GM19351 (cell line): ENCODE data around the gene PRDM12.

Experiments used
- ATAC-seq: cut with Tn5 transposase; IDR thresholded peaks from one replicate; pipeline ENCODE4 v1.9.1; 2021; ENCODE audit warnings: mild to moderate bottlenecking, moderate library complexity; ENCODE audit not compliant: unreplicated experiment

Gene PRDM12

DNA sequence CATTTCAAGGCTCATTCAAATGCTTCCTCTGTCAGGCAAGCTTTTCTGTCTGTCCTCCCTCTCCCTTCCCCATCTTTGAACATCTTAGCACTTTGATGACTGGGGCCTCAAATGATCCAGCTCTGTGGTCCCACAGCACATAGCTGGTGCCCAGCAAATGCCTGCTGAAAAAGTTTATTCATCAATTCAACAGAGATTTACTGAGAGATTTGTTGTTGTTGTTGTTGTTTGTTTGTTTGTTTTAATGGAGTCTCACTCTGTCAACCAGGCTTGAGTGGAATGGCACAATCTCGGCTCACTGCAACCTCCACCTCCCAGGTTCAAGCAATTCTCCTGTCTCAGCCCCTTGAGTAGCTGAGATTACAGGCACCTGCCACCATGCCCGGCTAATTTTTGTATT lies 23.2 kb downstream of the PRDM12 start:
- no peak for ATAC-seq

DNA sequence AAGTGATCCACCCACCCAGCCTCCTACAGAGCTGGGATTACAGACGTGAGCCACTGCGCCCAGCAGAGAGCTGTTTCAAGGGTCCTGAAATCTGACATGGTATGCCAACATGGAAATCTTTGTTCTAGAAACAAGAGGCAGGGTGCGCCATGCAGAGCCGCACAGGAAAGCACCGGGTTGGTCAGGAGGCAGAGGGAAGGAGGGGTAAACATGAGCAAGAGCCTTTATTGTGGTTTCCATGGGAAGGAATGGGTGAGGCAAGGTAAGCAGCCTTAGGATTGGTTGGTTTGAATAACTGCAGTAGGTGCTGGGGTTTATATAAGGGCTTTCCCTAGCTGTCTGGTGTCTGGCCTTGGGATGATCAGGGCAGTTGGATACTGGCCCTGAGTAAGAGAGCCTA lies 23.7 kb downstream of the PRDM12 start:
- no peak for ATAC-seq

DNA sequence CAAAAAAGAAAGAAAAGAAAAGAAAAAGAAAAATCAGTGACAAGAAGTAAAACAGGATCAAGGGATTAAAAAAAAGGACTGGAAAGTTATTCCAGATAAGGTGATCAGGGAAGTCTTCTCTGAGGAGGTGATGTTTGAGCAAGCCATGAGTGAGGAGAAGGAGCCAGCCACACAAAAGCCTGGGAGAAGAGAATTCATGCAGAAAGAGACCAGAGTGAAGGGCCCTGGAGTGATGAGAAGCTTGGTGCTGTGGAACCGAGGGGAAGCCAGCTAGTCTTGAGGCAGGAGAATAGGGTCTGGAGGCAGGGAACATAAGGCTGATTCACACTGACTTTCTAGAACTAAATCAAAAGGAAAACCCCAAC lies 25.2 kb downstream of the PRDM12 start:
- ATAC-seq = no peak

DNA sequence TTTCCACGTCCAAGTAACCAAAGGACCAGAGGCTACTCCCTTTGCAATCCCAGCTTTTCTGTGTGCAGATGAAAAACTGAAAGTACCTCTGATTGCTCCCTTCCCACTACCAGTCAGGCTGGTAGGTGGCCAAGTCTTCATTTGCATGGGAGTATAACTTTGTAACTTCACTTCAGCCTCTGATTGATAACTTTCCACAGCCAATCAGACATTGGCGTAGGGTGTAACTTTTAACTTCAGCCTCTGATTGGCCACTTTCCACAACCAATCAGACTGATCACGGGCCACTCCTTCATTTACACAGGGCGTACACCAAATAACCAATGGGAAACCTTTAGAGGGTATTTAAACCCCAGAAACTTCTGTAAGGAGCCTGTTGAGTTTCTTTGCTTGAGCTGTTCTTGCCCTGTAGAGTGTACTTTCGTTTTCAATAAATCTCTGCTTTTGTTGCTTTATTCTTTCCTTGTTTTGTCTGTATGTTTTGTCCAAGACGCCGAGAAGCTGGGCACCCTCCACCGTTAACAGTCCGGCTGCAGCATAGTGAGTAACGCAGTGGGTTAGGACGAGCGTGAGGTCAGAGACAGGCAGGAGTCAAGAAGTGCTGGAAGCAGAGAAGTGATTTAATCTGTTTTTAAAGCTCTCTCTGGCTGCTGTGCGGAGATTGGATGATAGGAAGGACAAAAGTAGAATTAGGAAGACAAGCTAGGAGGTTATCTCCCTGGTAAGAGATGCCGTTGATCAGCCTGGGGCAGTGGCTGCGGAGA lies 25.7 kb downstream of the PRDM12 start:
- ATAC-seq = no peak

DNA sequence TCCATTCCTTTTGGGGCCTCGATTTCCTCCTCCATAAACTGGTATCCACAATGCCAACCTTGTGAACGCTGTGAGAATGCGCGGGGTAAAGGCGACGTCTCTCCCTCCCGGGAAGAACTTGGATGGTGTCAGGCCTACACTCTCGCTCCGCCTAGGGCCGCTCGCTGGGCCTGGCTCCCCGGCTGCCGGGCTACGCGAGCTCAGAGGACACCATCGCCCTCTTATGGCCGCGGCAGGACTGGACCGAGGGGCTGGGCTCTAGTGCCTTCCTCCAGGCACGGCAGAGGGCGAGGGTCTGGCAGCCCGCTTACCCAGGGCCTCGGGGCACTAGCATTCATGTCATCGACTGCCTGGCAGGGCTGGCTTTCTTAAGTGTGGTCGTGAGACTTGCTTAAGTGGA lies 27.9 kb downstream of the PRDM12 start:
- ATAC-seq = no peak

DNA sequence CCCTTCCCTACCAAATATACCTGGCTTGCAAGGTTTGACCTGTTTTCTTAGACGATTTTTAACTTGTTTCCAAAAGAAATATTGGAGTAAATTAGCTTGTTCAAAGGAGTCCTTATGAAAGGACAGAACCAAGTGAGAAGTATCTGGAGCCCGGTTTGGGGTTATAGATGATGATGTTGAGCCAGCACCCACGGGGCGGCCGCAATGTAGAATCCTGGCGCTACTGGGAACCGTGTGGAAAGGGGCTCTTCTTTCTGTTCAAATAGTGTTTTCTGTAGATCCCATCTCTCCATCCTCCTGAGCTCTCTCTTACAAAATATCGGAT lies 28.7 kb downstream of the PRDM12 start:
- ATAC-seq = no peak

DNA sequence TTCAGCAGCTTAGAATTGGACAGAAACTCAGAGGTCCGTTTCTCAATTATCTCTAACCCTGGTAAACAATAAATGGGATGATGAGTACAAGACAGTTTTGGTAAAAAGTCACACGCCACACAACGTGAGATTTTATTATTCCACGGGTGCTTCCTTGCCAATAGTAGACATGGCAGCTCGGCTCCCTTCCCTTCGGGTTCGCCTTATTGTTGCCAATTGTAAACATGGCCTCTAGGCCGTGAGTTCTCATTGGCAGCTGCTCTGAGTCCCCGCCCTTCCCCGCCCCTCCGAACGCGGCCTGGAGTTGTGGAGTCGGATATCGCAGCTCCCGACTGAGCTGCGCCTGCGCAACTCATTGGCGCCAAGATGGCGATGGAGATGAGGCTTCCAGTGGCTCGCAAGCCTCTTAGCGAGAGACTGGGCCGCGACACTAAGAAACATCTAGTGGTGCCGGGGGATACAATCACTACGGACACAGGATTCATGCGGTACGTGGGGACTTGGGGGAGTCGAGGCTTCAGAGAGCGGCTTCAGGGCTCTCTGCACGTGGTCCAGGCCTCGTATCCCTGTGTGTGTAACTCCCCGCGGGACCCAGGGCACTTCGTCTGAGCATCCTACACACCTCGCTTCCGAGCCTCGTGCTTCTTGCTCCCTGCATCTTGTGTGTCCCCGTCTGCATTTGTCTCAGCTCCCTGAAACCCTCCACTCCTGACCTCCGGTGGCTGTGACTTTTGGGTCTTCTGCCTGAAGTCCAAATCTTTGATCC lies 29.2 kb downstream of the PRDM12 start, which contains the start of gene EXOSC2:
Gene EXOSC2 (plus strand): TSS at position 355 of the 766 bp plus-strand sequence. CDS start 12 bp downstream, at position 367.
- ATAC-seq = peak; percentile 89

DNA sequence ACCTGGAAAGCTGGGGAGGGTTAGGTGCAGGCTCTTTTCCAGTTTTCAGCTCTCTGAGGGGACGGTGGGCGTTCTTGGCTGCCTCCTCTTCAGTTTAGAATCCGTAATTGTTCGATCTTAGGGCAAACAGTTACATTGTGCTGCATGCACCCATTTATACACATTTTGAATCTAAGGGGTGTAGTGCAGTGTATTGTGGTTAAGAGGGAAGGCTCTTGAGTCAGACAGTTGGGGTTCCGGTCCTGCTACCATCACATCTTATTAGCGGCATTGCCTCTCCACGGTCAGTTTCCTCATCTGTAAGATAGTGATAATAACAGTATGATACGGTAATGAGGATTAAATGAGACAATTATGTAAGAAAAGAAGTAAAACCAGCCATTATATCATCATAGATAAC lies 29.8 kb downstream of the PRDM12 start:
- ATAC-seq = peak; percentile 1

DNA sequence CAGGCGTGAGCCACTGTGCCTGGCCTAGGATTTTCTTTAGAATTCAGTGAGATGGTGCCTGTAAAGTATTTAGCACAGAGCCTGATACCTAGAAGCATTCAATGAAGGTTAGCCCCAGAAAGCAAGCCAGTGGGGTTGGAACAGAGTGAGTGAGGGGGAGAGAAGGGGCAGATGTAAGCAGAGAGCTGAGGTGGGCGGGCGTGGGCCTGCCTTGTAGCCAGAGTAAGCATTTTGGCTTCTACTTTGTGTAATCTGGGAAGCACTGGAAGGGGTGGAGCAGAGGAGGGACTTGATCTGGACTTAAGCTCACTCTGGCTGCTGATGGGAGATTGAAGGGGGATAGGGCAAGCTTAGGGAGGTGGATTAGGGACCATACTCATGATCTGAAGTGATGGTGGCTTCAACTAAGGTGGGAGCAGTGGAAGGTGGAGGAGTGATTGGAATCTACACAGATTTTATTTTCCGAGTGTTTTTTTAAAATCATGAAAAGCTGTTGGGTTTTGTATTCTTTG lies 31.8 kb downstream of the PRDM12 start:
- ATAC-seq = no peak

DNA sequence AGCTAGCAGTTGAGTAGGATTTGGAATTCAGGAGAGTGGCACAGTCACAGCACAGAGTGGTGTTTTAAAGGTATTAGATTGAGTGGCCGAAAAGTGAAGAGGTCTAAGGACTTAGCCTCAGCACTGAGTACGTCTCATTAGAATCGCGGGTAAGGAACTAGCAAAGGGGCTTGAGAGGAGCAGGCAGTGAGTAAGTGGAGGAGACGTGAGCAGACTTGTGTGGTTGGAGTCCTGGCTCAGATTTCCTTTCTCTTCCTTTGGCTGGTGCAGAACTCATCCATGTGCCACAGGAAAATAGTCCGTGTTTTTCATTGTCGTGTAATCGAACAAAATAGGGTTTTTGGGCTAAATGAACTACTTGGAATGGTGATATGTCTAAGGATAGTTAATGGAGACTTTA lies 32.6 kb downstream of the PRDM12 start:
- no peak for ATAC-seq

DNA sequence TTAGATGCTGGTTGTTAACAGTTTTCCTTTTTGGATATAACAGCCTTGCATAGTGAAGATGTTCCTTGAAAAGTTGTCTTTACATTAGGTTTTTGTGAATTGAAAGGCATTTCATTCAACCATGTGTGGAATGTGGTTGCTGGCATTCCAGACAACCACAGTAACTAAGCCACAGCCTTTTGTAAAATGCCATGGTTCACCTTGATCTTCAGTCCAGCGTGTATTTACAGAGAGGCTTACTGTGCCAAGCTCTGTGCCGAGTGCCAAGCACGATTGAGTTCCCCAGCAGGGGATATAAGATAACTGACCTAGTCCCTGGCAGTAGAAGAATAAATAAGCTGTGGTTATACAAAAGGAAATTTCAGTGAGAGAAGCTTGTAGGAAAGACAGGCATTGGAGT lies 34.1 kb downstream of the PRDM12 start:
- no peak for ATAC-seq

DNA sequence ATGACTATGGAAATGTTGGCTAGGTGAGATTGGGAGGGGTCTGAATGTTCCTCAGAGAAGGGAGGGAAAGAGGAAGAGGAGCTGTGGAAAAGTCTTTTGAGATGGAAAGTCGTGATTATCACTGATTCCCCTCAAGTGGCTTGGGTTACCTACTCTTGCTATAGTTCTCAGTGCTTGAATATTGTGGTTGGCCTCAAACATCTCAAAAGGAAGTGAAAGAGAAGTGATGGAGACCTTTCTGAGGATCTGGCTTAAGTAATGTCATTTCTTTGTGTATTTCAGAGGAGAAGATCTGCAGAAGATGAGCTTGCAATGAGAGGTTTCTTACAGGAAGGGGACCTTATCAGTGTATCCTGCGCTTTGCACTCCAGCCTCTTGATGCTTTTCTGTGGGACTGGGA lies 34.7 kb downstream of the PRDM12 start:
- ATAC-seq = no peak

DNA sequence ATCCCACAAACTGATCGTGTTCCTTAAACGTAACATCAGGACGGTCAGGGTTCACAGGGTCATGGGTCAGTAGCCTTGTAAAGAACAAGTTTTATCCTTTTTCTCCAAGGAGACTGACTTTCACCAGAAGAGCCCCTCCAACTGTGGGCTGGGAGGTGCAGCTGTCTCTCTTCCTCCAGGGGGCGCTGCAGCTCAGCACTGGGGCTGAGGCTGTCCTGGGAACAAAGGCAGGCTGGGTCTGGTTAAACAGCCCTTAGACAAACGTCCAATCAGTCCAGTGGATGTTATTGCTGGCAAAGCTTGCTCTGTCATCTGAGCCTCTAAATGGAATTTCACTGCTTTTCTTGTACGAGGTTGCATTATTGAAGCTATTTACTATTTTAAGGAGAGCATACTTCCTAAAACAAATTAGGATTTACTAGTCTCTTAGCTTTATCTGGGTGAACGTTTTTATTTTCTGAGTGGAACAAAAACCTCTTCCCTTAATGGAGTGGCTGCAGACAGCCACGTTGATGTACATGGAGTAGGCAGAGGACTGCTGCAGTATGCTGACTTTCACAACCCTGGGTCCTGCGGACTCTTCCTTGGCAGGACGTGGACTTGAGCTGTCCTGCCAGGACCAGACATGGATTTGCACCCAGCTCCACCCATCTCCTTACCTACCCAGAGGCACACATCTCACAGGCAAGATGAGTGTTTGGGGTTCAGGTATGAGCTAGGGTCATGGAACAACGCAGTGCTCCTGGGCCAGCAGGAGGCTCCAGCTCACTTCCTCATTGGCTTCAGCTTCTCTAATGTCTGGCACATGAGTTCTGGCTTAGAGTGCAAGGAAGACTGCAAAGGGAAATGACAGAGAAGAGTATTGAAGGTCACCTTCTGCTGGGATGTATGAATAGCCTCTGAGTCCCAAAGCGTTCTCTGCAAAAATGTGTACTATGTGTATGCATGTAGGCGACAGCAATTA lies 36.9 kb downstream of the PRDM12 start:
- ATAC-seq = no peak

DNA sequence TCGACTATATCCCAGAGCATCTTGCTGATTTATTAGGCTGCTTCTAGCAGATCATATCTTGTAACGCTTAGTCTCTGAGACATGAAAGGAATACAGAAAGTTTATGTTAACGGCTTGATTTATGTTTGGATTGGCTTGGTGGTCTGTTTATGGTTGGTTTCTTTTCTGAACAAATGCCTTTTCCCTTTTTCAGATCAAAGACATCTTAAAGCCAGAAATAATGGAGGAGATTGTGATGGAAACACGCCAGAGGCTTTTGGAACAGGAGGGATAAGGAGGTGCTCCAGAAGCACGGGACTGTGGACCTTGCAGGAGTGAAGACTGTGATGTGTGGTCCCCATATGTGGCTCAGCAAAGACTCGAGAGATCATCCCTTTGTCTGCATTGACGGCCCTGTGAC lies 39.1 kb downstream of the PRDM12 start:
- ATAC-seq = no peak

DNA sequence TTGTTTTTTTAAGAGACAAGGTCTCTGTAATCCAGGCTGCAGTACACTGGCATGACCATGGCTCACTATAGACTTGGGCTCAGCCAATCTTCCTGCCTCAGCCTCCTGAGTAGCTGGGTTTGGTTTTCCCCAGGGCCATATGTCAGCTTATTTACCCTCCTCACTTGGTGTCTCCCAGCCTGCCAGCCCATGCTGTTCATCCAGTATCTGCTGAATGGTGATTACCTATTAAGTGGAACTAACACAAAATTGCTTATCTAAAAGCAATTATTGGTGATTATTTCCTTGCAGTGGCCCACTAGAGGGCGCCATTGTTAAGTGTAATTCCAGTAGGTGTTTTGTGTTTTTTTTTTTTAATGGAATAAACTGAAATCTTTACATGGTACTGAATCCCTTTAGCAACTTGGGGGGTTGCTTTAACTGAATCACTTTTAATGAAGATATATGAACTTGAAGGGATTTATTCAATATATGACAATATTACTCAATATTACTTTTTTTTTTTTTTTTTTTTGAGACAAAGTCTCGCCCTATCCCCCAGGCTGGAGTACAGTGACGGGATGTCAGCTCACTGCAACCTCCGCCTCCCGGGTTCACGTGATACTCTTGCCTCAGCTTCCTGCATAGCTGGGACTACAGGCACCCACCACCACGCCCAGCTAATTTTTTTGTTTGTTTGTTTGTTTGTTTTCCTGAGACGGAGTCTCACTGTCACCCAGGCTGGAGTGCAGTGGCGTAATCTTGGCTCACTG lies 43.0 kb downstream of the PRDM12 start:
- ATAC-seq = no peak

DNA sequence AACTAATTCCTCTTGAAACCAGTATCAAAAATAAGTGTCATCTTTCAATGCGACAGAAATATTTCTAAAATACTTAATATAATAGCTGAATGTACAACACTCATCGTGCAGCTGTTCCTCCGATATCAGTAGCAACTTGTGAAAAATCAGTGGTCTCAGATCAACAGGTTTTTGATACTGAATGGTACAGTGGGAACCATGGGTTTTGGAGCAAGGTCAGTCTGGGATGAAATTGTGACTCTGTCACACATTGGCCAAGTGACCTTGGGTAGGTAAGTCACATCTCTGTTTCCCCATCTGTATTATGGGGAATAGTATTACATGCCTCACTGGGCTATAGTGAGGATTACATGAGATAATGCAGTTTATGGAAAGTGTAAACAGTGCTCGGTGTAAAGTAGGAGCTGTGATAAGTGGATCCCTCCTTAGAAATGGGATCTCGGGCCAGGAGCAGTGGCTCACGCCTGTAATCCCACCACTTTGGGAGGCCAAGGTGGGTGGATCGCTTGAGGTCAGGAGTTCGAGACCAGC lies 46.5 kb downstream of the PRDM12 start:
- no peak for ATAC-seq

DNA sequence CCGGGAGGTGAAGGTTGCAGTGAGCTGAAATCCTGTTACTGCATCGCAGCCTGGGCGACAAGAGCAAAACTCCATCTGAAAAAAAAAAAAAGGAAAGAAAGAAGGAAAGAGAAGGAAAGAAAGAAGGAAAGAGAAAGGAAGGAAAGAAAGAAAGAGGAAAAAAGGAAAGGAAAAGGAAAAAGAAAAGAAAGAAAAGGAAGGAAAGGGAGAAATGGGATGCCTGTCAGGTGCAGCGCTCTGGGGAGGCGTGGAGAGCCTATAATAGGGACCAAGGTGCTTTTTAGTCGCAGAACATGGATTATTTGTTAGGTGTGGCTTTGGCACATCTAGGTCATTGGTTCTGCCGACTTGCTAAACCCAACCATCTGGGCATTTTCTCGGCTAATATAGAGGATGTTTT lies 47.1 kb downstream of the PRDM12 start:
- no peak for ATAC-seq

DNA sequence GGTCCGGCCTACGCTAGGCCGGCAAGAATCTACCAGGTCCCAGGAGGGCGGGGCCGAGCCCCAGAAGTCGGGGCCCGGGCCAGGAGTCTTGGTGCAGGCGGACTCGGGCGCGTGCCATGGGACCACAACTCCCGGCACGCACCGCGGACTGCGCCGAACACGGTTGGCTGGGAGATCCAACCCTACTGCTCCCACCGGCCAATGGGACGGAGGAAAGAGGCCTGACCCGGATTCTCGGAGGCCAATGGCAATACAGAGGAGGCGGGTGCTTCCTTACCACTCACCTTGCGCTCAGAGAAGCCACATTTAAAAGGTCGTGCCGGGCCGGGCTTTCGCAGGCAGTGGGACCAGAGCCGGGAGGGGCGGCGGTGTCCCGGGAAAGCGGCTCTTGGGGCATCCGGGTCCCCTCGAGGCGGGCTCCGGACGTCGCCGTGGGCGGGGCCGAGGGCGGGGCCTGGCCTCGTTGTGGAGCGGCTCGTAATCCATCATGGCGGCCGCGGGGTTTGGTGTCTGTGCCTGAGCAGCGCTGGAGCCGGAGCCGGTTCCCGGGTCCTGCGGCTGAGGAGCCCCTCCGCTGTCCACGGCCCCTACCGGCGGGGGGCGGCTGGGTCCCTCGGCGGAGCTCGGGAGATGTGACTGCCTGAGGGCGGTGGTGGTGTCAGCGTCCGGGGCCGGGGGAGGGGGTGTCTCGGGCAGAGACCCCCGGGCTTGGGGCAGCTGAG lies 48.3 kb downstream of the PRDM12 start:
- ATAC-seq = peak; percentile 96

DNA sequence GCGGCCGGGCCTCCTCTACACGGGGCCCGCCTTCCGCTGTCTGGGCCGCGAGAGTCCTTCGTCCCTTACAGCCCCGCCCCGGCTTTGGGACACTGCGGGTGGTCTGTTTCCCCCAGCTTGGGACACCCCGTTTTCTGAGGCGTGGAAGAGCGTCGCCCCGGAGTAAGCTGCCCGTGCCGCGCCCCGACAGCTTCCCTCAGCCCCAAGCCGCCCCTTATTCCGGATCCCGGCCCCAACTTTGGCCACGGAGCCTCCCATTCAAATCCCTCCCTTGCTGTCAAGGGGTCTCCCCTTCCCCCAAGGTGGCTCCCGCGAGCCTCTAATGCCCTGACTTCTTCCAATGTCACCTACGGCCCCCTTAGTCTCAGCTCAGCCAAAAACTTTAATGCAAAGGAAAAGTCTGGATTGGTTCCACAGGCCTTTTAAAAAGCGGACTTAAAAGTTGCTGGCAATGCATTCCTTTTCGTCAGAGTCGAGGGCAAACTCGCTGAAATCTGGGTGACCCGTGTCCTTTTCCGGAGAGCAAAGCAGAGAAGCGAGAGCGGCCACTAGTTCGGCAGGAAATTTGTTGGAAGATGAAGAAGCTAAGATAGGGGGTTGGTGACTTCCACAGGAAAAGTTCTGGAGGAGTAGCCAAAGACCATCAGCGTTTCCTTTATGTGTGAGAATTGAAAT lies 49.0 kb downstream of the PRDM12 start:
- ATAC-seq = no peak
